K562 (cell line): Measurements from ENCODE around the gene PRCD. TPM values are rescaled to one million over a fixed set of nuclear protein-coding genes. Genes with fewer than 3 reads are reported as not detected.

Source experiments
- CHD2 ChIP-seq: IDR thresholded peaks from 2 replicates; pipeline ENCODE4 v1.6.1; 2011; ENCODE audit warnings: low read depth, low read length
- COPS2 ChIP-seq: fragments of 450-650 bp; conservative IDR thresholded peaks from 2 replicates; pipeline ENCODE4 v1.6.1; 2016; ENCODE audit warnings: mild to moderate bottlenecking, moderate library complexity
- CREM ChIP-seq: IDR thresholded peaks from 2 replicates; pipeline ENCODE4 v1.6.1; 2014; ENCODE audit warnings: antibody characterized with exemption, low read depth
- E2F3 ChIP-seq: fragments of 250-450 bp; sonication (Bioruptor Pico); IDR thresholded peaks from 2 replicates; pipeline ENCODE4 v1.4.0; 2020; ENCODE audit warnings: mild to moderate bottlenecking
- ELK3 ChIP-seq: fragments of 450-650 bp; formaldehyde crosslinking; IDR thresholded peaks from 2 replicates; pipeline ENCODE4 v1.4.0; 2020; ENCODE audit warnings: mild to moderate bottlenecking
- HOXB6 ChIP-seq: fragments of 250-450 bp; sonication (Bioruptor Pico); IDR thresholded peaks from 2 replicates; pipeline ENCODE4 v1.5.1; 2022; ENCODE audit warnings: mild to moderate bottlenecking, borderline replicate concordance
- NKRF ChIP-seq: fragments of 450-650 bp; IDR thresholded peaks from 2 replicates; pipeline ENCODE4 v1.6.1; 2016; ENCODE audit warnings: borderline replicate concordance
- PHB ChIP-seq: fragments of 250-450 bp; sonication (Bioruptor Pico); IDR thresholded peaks from 2 replicates; pipeline ENCODE4 v1.5.0; 2021
- RBBP5 ChIP-seq: fragments of 200-600 bp; sonication (generic); IDR thresholded peaks from 2 replicates; pipeline ENCODE4 v1.6.1; 2012; ENCODE audit warnings: borderline replicate concordance, mild to moderate bottlenecking, low read length, control low read depth, inconsistent platforms; ENCODE audit not compliant: insufficient read depth, poor library complexity, severe bottlenecking
- SIN3A ChIP-seq, 2 experiments: fragments of 150-350 bp in 1 of 2; IDR thresholded peaks; 2 replicates each; pipeline ENCODE4 v1.6.1; 2011 to 2016; ENCODE audit warnings: borderline replicate concordance in 2 of 2, low read depth in 2 of 2, low read length in 2 of 2, mild to moderate bottlenecking in 2 of 2, moderate library complexity in 2 of 2; ENCODE audit not compliant: control insufficient read depth in 1 of 2
- TEAD4 ChIP-seq, 2 experiments: sonication (generic) in 1 of 2; formaldehyde crosslinking in 1 of 2; IDR thresholded peaks; 2 replicates each; pipeline versions ENCODE4 v1.6.1 to v1.8.0; 2012 to 2022; ENCODE audit warnings: borderline replicate concordance in 1 of 2, inconsistent platforms in 1 of 2, low read length in 1 of 2, mild to moderate bottlenecking in 1 of 2, missing genetic modification reagents in 1 of 2
- TFAP4 ChIP-seq: sonication (generic); formaldehyde crosslinking; IDR thresholded peaks from 2 replicates; pipeline ENCODE4 v1.8.0; 2022; ENCODE audit warnings: missing genetic modification reagents, mild to moderate bottlenecking, moderate library complexity, borderline replicate concordance
- UBTF ChIP-seq, 2 experiments: IDR thresholded peaks; 2 replicates each; pipeline ENCODE4 v1.6.1; 2012; ENCODE audit warnings: improper control_type of control experiment in 2 of 2, low read depth in 2 of 2, low read length in 2 of 2, borderline replicate concordance in 1 of 2
- ZBTB43 ChIP-seq: sonication (generic); formaldehyde crosslinking; IDR thresholded peaks from 2 replicates; pipeline ENCODE4 v1.8.0; 2023; ENCODE audit warnings: mild to moderate bottlenecking, missing genetic modification reagents
- polyA plus RNA-seq, 8 experiments: library from polyadenylated mRNA; depleted of rRNA in 4 of 8; stranded (reverse) in 5 of 8; unstranded in 3 of 8; fragments of >200 nt; fragmentation: Nextera tagmentation in 2 of 8; fragmentation: Illumina TruSeq in 1 of 8; extraction: Ambion mirVana in 2 of 8; extraction: Trizol in 1 of 8; gene quantifications; 2 replicates each; pipeline versions ENCODE4 v1.2.1 to v1.2.3, GENCODE V29; 2011 to 2014; ENCODE audit warnings: inconsistent platforms in 1 of 8, missing spikeins in 1 of 8
- total RNA-seq, 7 experiments: library from RNA; depleted of rRNA in 6 of 7; stranded (reverse); fragments of >200 nt in 6 of 7; fragmentation: Illumina TruSeq in 2 of 7; extraction: Trizol in 2 of 7; gene quantifications; 2 replicates each; pipeline versions ENCODE4 v1.2.1 to v1.2.3, GENCODE V29; 2011 to 2021; ENCODE audit warnings: low replicate concordance in 1 of 7

PRCD gene
- total and polyA plus RNA-seq, 9 of the 15 experiments (the other 6 are each of a cell fraction or from before 2014, with no cell fraction given), result 0.20 to 0.25 (median 0.21) TPM; not detected in 6

- TF ChIP-seq UBTF (IDR thresholded peaks at IDR 0.05; ENCODE audit: borderline replicate concordance in 1 of 2, low read depth in 2 of 2, low read length in 2 of 2), result no peak
- no peak; the same call in 1 of the 2 replicates for TF ChIP-seq TFAP4 (CRISPR knock-in tag)
- no peak for TF ChIP-seq CHD2
- TF ChIP-seq SIN3A (IDR thresholded peaks at IDR 0.05; ENCODE audit: borderline replicate concordance in 2 of 2, control insufficient read depth in 1 of 2, low read depth in 2 of 2, low read length in 2 of 2), result no peak
- no peak for TF ChIP-seq HOXB6 (CRISPR knock-in tag)
- TF ChIP-seq NKRF, result 0 out of 2 replicates have a peak, but pooled peaks have one; percentile 11
- no peak for TF ChIP-seq COPS2
- TF ChIP-seq RBBP5, result peak; percentile 58
- no peak for TF ChIP-seq E2F3 (CRISPR knock-in tag)
- TF ChIP-seq TEAD4 (IDR thresholded peaks at IDR 0.05; ENCODE audit: low read length), result no peak; the same call in 1 of the 2 replicates
- TF ChIP-seq TEAD4 (CRISPR knock-in tag; IDR thresholded peaks at IDR 0.05; ENCODE audit: borderline replicate concordance), result no peak
- TF ChIP-seq ELK3, result no peak
- 0 out of 2 replicates have a peak, but pooled peaks have one; percentile 59 for TF ChIP-seq ZBTB43 (CRISPR knock-in tag)
- 0 out of 2 replicates have a peak, but pooled peaks have one; percentile 5 for TF ChIP-seq CREM
- TF ChIP-seq PHB (CRISPR knock-in tag), result no peak
These were observed 17.0 kb downstream of the PRCD start (continued) for GRCh38 chr17:76556765-76557367.
